ENCODE measurements around the gene AIF1.

Gene AIF1

DNA sequence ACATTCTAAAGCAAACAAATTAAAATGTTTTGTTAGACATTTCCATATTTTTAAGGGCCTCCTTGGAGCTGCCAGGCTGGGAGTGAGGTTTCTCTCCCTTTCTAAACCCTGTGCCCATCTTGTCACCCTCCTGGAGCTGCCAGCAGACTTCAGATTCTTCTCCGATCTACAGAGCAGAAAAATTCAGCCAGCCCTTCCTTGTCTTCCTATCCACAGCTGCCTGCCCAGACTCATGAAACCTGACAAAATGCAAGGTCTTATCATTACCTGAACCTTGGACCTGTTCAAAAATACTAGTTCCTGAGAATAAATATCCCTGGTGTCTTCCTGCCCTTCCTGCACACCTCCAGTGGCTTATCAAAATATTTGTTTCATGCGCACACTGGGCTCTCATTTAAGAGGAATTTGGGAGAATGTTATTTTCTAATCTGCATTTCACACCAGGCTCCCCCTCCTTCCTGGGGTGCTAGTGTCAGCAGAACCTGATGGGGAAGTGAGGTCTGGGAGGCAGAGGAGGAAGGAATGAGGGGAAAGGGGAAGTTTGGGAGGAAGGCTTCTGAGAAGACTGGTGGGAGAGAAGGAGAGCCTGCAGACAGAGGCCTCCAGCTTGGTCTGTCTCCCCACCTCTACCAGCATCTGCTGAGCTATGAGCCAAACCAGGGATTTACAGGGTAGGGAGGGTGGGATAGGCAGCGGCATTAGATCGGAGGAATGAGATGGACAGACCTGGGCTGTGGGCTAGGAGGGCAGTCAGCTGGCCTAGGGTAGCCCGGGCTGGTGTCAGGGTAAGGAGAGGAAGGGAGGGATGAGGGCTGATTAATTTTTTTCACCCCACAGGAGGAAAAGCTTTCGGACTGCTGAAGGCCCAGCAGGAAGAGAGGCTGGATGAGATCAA, at the start of gene AIF1:
TSS of gene AIF1 (plus strand) at position 551 of the 895 bp plus-strand sequence. CDS start at position 647, 96 bp downstream.
- no peak for DNase-seq

- no peak for DNase-seq
Measured at GRCh38 chr6:31567531-31568370, 47.3 kb upstream of the AIF1 start.

GRCh38 chr6:31568537-31568961, 46.5 kb upstream of the AIF1 start:
- no peak for DNase-seq

DNA sequence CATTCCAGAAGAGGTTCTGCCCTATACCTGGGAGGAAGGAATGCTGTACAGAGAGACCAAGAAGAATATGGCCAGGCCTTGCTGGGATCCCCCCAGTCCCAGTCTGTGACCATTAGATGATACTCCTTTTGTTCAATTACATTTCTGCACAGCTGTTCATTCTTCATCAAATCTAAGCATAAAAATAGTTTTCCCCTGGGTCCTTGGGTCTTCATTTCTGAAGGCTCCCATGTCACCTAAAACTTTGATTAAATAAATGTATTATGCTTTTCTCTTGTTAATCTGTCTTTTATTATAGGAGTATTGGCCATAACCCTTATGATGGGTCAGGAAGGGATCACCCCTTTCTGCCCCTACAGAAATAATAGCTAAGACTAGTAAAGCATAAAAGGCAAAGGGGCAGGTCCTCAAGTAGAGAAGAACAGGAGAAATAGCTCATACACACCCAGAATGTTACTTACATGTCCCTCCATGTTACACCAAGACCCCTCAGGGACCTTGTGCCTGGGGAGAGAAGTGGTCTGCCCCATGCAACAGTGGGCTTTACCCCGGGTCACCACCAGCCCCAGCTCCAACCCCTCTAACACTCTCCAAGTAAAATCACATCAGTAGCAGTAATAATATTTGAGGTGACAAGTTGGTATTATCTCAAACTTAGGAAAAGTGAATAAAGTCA, 45.0 kb upstream of the AIF1 start:
- DNase-seq, result no peak

DNA sequence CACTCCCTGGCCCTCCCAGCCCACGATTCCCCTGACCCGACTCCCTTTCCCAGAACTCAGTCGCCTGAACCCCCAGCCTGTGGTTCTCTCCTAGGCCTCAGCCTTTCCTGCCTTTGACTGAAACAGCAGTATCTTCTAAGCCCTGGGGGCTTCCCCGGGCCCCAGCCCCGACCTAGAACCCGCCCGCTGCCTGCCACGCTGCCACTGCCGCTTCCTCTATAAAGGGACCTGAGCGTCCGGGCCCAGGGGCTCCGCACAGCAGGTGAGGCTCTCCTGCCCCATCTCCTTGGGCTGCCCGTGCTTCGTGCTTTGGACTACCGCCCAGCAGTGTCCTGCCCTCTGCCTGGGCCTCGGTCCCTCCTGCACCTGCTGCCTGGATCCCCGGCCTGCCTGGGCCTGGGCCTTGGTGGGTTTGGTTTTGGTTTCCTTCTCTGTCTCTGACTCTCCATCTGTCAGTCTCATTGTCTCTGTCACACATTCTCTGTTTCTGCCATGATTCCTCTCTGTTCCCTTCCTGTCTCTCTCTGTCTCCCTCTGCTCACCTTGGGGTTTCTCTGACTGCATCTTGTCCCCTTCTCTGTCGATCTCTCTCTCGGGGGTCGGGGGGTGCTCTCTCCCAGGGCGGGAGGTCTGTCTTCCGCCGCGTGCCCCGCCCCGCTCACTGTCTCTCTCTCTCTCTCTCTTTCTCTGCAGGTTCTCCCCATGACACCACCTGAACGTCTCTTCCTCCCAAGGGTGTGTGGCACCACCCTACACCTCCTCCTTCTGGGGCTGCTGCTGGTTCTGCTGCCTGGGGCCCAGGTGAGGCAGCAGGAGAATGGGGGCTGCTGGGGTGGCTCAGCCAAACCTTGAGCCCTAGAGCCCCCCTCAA, 42.8 kb upstream of the AIF1 start, which contains the start of gene LTA:
TSS of gene LTA (plus strand) at position 249 of the 871 bp plus-strand sequence. CDS start at position 703, 454 bp downstream.
- DNase-seq, result no peak

DNA sequence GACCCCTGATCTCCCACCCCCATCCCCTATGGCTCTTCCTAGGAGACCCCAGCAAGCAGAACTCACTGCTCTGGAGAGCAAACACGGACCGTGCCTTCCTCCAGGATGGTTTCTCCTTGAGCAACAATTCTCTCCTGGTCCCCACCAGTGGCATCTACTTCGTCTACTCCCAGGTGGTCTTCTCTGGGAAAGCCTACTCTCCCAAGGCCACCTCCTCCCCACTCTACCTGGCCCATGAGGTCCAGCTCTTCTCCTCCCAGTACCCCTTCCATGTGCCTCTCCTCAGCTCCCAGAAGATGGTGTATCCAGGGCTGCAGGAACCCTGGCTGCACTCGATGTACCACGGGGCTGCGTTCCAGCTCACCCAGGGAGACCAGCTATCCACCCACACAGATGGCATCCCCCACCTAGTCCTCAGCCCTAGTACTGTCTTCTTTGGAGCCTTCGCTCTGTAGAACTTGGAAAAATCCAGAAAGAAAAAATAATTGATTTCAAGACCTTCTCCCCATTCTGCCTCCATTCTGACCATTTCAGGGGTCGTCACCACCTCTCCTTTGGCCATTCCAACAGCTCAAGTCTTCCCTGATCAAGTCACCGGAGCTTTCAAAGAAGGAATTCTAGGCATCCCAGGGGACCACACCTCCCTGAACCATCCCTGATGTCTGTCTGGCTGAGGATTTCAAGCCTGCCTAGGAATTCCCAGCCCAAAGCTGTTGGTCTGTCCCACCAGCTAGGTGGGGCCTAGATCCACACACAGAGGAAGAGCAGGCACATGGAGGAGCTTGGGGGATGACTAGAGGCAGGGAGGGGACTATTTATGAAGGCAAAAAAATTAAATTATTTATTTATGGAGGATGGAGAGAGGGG, 41.6 kb upstream of the AIF1 start:
- DNase-seq, result no peak

DNA sequence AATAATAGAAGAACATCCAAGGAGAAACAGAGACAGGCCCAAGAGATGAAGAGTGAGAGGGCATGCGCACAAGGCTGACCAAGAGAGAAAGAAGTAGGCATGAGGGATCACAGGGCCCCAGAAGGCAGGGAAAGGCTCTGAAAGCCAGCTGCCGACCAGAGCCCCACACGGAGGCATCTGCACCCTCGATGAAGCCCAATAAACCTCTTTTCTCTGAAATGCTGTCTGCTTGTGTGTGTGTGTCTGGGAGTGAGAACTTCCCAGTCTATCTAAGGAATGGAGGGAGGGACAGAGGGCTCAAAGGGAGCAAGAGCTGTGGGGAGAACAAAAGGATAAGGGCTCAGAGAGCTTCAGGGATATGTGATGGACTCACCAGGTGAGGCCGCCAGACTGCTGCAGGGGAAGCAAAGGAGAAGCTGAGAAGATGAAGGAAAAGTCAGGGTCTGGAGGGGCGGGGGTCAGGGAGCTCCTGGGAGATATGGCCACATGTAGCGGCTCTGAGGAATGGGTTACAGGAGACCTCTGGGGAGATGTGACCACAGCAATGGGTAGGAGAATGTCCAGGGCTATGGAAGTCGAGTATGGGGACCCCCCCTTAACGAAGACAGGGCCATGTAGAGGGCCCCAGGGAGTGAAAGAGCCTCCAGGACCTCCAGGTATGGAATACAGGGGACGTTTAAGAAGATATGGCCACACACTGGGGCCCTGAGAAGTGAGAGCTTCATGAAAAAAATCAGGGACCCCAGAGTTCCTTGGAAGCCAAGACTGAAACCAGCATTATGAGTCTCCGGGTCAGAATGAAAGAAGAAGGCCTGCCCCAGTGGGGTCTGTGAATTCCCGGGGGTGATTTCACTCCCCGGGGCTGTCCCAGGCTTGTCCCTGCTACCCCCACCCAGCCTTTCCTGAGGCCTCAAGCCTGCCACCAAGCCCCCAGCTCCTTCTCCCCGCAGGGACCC, 40.6 kb upstream of the AIF1 start:
- no peak for DNase-seq

DNA sequence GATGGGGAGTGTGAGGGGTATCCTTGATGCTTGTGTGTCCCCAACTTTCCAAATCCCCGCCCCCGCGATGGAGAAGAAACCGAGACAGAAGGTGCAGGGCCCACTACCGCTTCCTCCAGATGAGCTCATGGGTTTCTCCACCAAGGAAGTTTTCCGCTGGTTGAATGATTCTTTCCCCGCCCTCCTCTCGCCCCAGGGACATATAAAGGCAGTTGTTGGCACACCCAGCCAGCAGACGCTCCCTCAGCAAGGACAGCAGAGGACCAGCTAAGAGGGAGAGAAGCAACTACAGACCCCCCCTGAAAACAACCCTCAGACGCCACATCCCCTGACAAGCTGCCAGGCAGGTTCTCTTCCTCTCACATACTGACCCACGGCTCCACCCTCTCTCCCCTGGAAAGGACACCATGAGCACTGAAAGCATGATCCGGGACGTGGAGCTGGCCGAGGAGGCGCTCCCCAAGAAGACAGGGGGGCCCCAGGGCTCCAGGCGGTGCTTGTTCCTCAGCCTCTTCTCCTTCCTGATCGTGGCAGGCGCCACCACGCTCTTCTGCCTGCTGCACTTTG, 39.6 kb upstream of the AIF1 start, which contains the start of gene TNF:
TSS of gene TNF (plus strand) at position 231 of the 567 bp plus-strand sequence. CDS start at position 408, 177 bp downstream.
- DNase-seq, result no peak

- DNase-seq, result no peak
Measured at GRCh38 chr6:31575952-31576685, 38.9 kb upstream of the AIF1 start.

DNA sequence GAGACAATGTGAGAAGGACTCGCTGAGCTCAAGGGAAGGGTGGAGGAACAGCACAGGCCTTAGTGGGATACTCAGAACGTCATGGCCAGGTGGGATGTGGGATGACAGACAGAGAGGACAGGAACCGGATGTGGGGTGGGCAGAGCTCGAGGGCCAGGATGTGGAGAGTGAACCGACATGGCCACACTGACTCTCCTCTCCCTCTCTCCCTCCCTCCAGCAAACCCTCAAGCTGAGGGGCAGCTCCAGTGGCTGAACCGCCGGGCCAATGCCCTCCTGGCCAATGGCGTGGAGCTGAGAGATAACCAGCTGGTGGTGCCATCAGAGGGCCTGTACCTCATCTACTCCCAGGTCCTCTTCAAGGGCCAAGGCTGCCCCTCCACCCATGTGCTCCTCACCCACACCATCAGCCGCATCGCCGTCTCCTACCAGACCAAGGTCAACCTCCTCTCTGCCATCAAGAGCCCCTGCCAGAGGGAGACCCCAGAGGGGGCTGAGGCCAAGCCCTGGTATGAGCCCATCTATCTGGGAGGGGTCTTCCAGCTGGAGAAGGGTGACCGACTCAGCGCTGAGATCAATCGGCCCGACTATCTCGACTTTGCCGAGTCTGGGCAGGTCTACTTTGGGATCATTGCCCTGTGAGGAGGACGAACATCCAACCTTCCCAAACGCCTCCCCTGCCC, 38.0 kb upstream of the AIF1 start:
- no peak for DNase-seq

- no peak for DNase-seq
Measured at GRCh38 chr6:31577579-31577966, 37.5 kb upstream of the AIF1 start.

GRCh38 chr6:31578184-31579118, 36.6 kb upstream of the AIF1 start:
- no peak for DNase-seq

- no peak for DNase-seq
Measured at GRCh38 chr6:31579119-31579505, 35.9 kb upstream of the AIF1 start.

DNA sequence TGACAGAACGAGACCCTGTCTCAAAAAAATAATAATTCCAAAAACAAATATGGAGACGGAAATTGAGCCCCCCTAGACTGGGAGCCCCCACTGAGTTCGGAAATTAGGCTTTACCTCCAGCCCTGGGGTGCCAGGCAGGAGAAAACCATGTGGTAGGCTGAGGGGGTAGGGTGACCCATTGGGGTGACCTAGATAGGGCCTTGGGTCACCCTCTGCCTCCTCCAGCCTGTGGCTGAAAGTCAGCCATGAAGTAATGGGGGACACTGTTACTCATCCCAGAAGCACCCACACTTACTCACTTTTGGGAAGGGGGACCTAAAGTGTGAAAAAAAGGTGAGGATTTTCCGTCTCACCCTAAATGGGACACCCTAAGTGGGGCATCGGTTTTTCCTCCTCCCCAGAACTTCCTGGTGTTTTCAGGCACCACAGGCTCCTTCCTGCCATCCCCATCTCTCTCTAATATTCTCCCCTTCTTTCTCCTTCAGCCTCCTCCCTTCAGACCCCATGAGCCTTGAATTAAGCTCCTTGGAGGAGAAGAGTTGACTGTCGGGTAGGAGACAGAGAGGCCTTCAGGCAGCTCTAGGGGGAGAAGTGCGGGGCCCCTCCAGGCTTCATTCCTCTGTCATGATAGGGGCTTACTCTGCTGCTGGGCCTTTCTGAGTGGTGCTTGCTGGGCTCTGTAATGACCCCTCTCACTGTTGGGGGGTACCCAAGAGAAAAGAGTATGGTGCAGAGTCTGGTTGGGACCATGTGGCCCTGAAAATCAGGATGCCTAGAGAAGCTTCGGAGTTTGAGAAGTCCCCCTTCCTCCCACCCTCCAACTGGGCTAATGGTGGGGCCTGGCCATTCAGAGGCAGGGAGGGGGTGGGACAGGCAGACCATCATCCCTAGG, 35.2 kb upstream of the AIF1 start:
- DNase-seq, result no peak

DNA sequence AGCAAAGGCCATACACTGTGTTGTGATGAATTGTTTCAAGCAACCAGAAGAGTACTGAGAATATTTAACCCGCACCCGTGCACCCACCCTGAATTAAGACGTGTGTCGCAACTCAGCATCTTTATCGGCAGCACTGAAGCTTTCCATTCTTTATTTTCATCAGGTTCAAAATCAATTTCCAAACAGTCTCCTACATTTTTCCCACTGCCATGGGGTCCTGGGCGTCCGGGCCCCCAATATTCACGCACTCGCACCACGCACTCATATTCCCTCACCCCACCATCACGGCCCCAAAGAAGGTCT, 34.6 kb upstream of the AIF1 start:
- DNase-seq, result no peak

All from cerebellar nuclear complex (tissue), 1 donor.